Ishikawa (cell line): ENCODE results near the gene KIRREL3.

ENCODE experiments used
- CEBPB ChIP-seq: IDR thresholded peaks from 2 replicates; pipeline ENCODE4 v1.6.1; 2012
- CREB1 ChIP-seq: IDR thresholded peaks from 2 replicates; pipeline ENCODE4 v1.6.1; 2012; ENCODE audit warnings: low read depth
- EP300 ChIP-seq: IDR thresholded peaks from 2 replicates; pipeline ENCODE4 v1.6.1; 2012; ENCODE audit warnings: borderline replicate concordance
- FOXM1 ChIP-seq: IDR thresholded peaks from 2 replicates; pipeline ENCODE4 v1.6.1; 2012; ENCODE audit warnings: low read depth, borderline replicate concordance
- NFIC ChIP-seq: IDR thresholded peaks from 2 replicates; pipeline ENCODE4 v1.6.1; 2012
- RAD21 ChIP-seq: IDR thresholded peaks from 2 replicates; pipeline ENCODE4 v1.6.1; 2012; ENCODE audit warnings: low read depth
- TAF1 ChIP-seq: IDR thresholded peaks from 2 replicates; pipeline ENCODE4 v1.6.1; 2012; ENCODE audit warnings: low read depth, mild to moderate bottlenecking
- TCF12 ChIP-seq: IDR thresholded peaks from 2 replicates; pipeline ENCODE4 v1.6.1; 2012; ENCODE audit warnings: low read depth
- TEAD4 ChIP-seq: IDR thresholded peaks from 2 replicates; pipeline ENCODE4 v1.6.1; 2012
- YY1 ChIP-seq: IDR thresholded peaks from 2 replicates; pipeline ENCODE4 v1.6.1; 2012; ENCODE audit warnings: low read depth
- ZBTB7A ChIP-seq: IDR thresholded peaks from 2 replicates; pipeline ENCODE4 v1.6.1; 2012; ENCODE audit warnings: low read depth
- TF ChIP-seq, protein P1 (sequence below): IDR thresholded peaks from 2 replicates; pipeline ENCODE4 v1.6.1; 2012; ENCODE audit warnings: low read depth, mild to moderate bottlenecking
- TF ChIP-seq, protein P2 (sequence below): IDR thresholded peaks from 2 replicates; pipeline ENCODE4 v1.6.1; 2012
- TF ChIP-seq, protein P3 (sequence below): IDR thresholded peaks from 2 replicates; pipeline ENCODE4 v1.6.1; 2012

DNA sequence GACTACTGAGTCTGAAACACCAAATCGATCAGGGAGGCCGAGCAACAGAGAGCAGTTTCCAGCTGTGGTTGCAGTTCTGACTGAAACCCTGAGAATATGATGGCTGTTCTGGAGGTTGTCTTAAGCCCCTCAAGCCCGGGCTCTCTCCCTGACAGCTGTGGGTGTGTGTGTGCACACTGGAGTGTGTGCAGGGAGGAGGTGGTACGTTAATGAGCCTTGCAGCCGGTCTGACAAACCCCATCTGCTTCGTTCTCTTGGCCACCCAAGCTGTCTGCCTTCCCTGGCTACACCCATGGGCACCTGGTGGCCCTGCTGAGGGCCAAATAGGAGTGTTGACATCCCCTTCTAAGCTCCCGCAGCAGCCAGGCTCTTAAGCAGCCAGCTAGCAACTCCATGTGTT is 189.8 kb downstream of the KIRREL3 start:
- TF ChIP-seq RAD21 (no peak), EP300 (no peak), FOXM1 (no peak), TCF12 (no peak), NFIC (no peak), CEBPB (no peak), CREB1 (no peak), ZBTB7A (no peak), YY1 (no peak), TAF1 (no peak), TEAD4 (no peak)
- TF ChIP-seq, protein P1, sequence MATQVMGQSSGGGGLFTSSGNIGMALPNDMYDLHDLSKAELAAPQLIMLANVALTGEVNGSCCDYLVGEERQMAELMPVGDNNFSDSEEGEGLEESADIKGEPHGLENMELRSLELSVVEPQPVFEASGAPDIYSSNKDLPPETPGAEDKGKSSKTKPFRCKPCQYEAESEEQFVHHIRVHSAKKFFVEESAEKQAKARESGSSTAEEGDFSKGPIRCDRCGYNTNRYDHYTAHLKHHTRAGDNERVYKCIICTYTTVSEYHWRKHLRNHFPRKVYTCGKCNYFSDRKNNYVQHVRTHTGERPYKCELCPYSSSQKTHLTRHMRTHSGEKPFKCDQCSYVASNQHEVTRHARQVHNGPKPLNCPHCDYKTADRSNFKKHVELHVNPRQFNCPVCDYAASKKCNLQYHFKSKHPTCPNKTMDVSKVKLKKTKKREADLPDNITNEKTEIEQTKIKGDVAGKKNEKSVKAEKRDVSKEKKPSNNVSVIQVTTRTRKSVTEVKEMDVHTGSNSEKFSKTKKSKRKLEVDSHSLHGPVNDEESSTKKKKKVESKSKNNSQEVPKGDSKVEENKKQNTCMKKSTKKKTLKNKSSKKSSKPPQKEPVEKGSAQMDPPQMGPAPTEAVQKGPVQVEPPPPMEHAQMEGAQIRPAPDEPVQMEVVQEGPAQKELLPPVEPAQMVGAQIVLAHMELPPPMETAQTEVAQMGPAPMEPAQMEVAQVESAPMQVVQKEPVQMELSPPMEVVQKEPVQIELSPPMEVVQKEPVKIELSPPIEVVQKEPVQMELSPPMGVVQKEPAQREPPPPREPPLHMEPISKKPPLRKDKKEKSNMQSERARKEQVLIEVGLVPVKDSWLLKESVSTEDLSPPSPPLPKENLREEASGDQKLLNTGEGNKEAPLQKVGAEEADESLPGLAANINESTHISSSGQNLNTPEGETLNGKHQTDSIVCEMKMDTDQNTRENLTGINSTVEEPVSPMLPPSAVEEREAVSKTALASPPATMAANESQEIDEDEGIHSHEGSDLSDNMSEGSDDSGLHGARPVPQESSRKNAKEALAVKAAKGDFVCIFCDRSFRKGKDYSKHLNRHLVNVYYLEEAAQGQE, result no peak
- TF ChIP-seq, protein P2, sequence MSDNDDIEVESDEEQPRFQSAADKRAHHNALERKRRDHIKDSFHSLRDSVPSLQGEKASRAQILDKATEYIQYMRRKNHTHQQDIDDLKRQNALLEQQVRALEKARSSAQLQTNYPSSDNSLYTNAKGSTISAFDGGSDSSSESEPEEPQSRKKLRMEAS, result no peak
- TF ChIP-seq, protein P3, sequence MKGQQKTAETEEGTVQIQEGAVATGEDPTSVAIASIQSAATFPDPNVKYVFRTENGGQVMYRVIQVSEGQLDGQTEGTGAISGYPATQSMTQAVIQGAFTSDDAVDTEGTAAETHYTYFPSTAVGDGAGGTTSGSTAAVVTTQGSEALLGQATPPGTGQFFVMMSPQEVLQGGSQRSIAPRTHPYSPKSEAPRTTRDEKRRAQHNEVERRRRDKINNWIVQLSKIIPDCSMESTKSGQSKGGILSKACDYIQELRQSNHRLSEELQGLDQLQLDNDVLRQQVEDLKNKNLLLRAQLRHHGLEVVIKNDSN, result no peak
